B cell (primary cell): ENCODE measurements around the gene TSPAN18. TPM values are rescaled to one million over a fixed set of nuclear protein-coding genes. Genes with fewer than 3 reads are reported as not detected.

Source experiments
- ATAC-seq: fragments of 200-7000 bp; cut with Tn5 transposase; one replicate; pipeline ENCODE4 v1.10.0; 2021; ENCODE audit warnings: low read depth, mild to moderate bottlenecking, moderate number of reproducible peaks, moderate library complexity
- CTCF ChIA-PET: fragments of 350-600 bp; sonication (Branson Sonifier 250); formaldehyde crosslinking; loops from one replicate; lab custom pipeline; 2021; ENCODE audit warnings: antibody characterized with exemption, inconsistent platforms; lab: Charles Lee
- POLR2A ChIA-PET: fragments of 350-600 bp; sonication (Branson Sonifier 250); formaldehyde crosslinking; loops from one replicate; lab custom pipeline; 2021; ENCODE audit warnings: antibody characterized with exemption; lab: Charles Lee
- DNase-seq: peaks from one replicate; pipeline ENCODE4 v3.0.0; 2013
- H2AFZ ChIP-seq: 2 replicates; pipeline ENCODE4 v1.6.1; 2012; ENCODE audit warnings: mild to moderate bottlenecking, low read depth, low read length; ENCODE audit not compliant: insufficient read depth, poor library complexity, severe bottlenecking
- H3K27ac ChIP-seq, 2 donors: 1 replicate in 1 of 2; 2 replicates in 1 of 2; pipeline ENCODE4 v1.5.1; 2012 to 2013; ENCODE audit warnings: low read length in 2 of 2, mild to moderate bottlenecking in 2 of 2, moderate library complexity in 1 of 2
- H3K27me3 ChIP-seq, 4 experiments: fragments of 200-600 bp in 1 of 4; sonication (generic) in 1 of 4; replicated peaks in 1 of 4; 1 replicate in 2 of 4; 2 replicates in 2 of 4; pipeline versions ENCODE4 v1.6.1 to v1.7.0; 2013 to 2016; ENCODE audit warnings: low read length in 3 of 4, mild to moderate bottlenecking in 2 of 4, mixed read lengths in 1 of 4, moderate library complexity in 1 of 4; ENCODE audit not compliant: insufficient read depth in 4 of 4, control insufficient read depth in 3 of 4; ENCODE audit errors: control extremely low read depth in 1 of 4
- H3K36me3 ChIP-seq, 2 experiments: replicated peaks in 1 of 2; 1 replicate in 1 of 2; 2 replicates in 1 of 2; pipeline versions ENCODE4 v1.6.1 to v1.7.1; 2013; ENCODE audit warnings: low read length in 1 of 2; ENCODE audit not compliant: insufficient read depth in 2 of 2, control insufficient read depth in 1 of 2; ENCODE audit errors: control extremely low read depth in 1 of 2, extremely low read depth in 1 of 2
- H3K4me1 ChIP-seq, 2 donors: fragments of 200-600 bp in 1 of 2; sonication (generic) in 1 of 2; 1 replicate in 1 of 2; 2 replicates in 1 of 2; pipeline versions ENCODE4 v1.5.1 to v1.6.1; 2013 to 2017; ENCODE audit warnings: low read length in 2 of 2; ENCODE audit not compliant: control insufficient read depth in 2 of 2, insufficient read depth in 2 of 2
- H3K4me2 ChIP-seq: replicated peaks from 2 replicates; pipeline ENCODE3; 2012; ENCODE audit warnings: mild to moderate bottlenecking, low read depth, low read length; ENCODE audit not compliant: poor library complexity, severe bottlenecking
- H3K4me3 ChIP-seq, 5 experiments: fragments of 200-600 bp in 1 of 5; sonication (generic) in 1 of 5; 1 replicate in 3 of 5; 2 replicates in 2 of 5; pipeline versions ENCODE4 v1.5.1 to v1.7.0; 2011 to 2016; ENCODE audit warnings: low read length in 4 of 5, mild to moderate bottlenecking in 4 of 5, low read depth in 2 of 5, control low read depth in 1 of 5, moderate library complexity in 1 of 5; ENCODE audit not compliant: insufficient read depth in 1 of 5; ENCODE audit errors: control extremely low read depth in 1 of 5, extremely low read depth in 1 of 5
- H3K79me2 ChIP-seq: fragments of 200-600 bp; sonication (generic); one replicate; pipeline ENCODE4 v1.6.0; 2016; ENCODE audit warnings: low read length; ENCODE audit not compliant: control insufficient read depth, insufficient read depth
- H3K9ac ChIP-seq: fragments of 200-600 bp; sonication (generic); 2 replicates; pipeline ENCODE4 v1.6.1; 2017; ENCODE audit warnings: mild to moderate bottlenecking, low read length, moderate library complexity
- H3K9me3 ChIP-seq, 3 donors: one replicate each; pipeline versions ENCODE4 v1.6.1 to v1.7.1; 2013; ENCODE audit warnings: low read length in 2 of 3; ENCODE audit not compliant: control insufficient read depth in 2 of 3, insufficient read depth in 1 of 3; ENCODE audit errors: control extremely low read depth in 1 of 3
- H4K20me1 ChIP-seq: 2 replicates; pipeline ENCODE4 v1.6.0; 2012; ENCODE audit warnings: mild to moderate bottlenecking, low read length; ENCODE audit not compliant: insufficient read depth, control insufficient read depth, poor library complexity, severe bottlenecking
- H3K27ac Mint-ChIP-seq: one replicate; pipeline ENCODE4 v1.8.0; 2021; ENCODE audit warnings: mixed read lengths
- H3K27me3 Mint-ChIP-seq: one replicate; pipeline ENCODE4 v1.8.0; 2021; ENCODE audit warnings: mixed read lengths
- H3K4me1 Mint-ChIP-seq: one replicate; pipeline ENCODE4 v1.8.0; 2021; ENCODE audit warnings: mixed read lengths
- H3K4me3 Mint-ChIP-seq: one replicate; pipeline ENCODE4 v1.8.0; 2021; ENCODE audit warnings: mixed read lengths
- H3K9me3 Mint-ChIP-seq: one replicate; pipeline ENCODE4 v1.8.0; 2022; ENCODE audit warnings: mixed read lengths; ENCODE audit not compliant: insufficient read depth
- CTCF ChIP-seq: fragments of 200-600 bp; IDR thresholded peaks from one replicate; pipeline ENCODE4 v1.8.0; 2022; ENCODE audit warnings: antibody characterized with exemption, mild to moderate bottlenecking
- EZH2 ChIP-seq: IDR thresholded peaks from 2 replicates; pipeline ENCODE4 v1.6.1; 2012; ENCODE audit warnings: borderline replicate concordance, low read depth, mild to moderate bottlenecking, moderate library complexity, low read length; ENCODE audit not compliant: insufficient read depth, poor library complexity, severe bottlenecking
- WGBS: methylation state at CpG from one replicate; pipeline ENCODE4 v1.1.5; 2013; ENCODE audit warnings: missing lambda C conversion rate; ENCODE audit not compliant: insufficient coverage; 5-methylcytosine and 5-hydroxymethylcytosine counted together
- intact Hi-C: fragments of 100-400 bp; cut with micrococcal nuclease; formaldehyde crosslinking; loops from one replicate; pipeline ENCODE4 v1.10.0; 2022
- polyA plus RNA-seq: library from polyadenylated mRNA; depleted of rRNA; stranded (reverse); fragments of >200 nt; gene quantifications from 2 replicates; pipeline ENCODE4 v1.2.3, GENCODE V29; 2012
- total RNA-seq, 2 donors: library from RNA; stranded (reverse); fragments of 120-200 nt in 1 of 2; gene quantifications; 1 replicate in 1 of 2; 2 replicates in 1 of 2; pipeline versions ENCODE4 v1.2.3 to v1.2.4, GENCODE V29; 2013 to 2022

The TSPAN18 gene
- total and polyA plus RNA-seq, 2 donors (not counting 1 experiment from before 2014, with no cell fraction given), result 0.75 to 2.0 TPM

GRCh38 chr11:44950625-44951476, 224.1 kb downstream of the TSPAN18 start, which contains the start of gene TP53I11:
Gene TP53I11 (minus strand): TSS chr11:44950883. CDS start chr11:44938335, 12,548 bp downstream.
- H3K4me2 ChIP-seq, result peak within 1 kb of the TSS; percentile 100
- peak within 1 kb of the TSS; percentile 93 for H3K9ac ChIP-seq
- H3K79me2 ChIP-seq, result peaks cover 25% of the 10 kb centered on the region
- ATAC-seq, result peak; percentile 76
- peak within 1 kb of the TSS; percentile 51 to 97 (median 83) for H3K4me3 ChIP-seq
- WGBS, result 11% methylated on average over 82 of the region's 83 CpGs
- peak within 1 kb of the TSS; percentile 78 for H3K27ac Mint-ChIP-seq
- peak within 1 kb of the TSS; percentile 89 for H2AFZ ChIP-seq
- intact Hi-C loops, result loop anchor here (1.0 to 2.0 kb wide), 2 partner anchors 78 to 196 kb away; partner anchors contain the start of gene PRDM11
- ChIA-PET POLR2A (interaction anchor here (1.0 to 1.7 kb wide), 4 partner anchors 78 to 335 kb away, joined by 3 to 10 read pairs (median 5); no protein-coding TSS in a partner anchor), CTCF (interaction anchor here (0.6 to 1.7 kb wide), 11 partner anchors 10 to 153 kb away, joined by 3 to 24 read pairs (median 4); no protein-coding TSS in a partner anchor)
- peak within 1 kb of the TSS; percentile 64 to 85 for H3K27ac ChIP-seq
- H3K9me3 ChIP-seq, result no peaks in the 10 kb centered on the region
- H3K4me1 Mint-ChIP-seq, result peaks cover 61% of the 10 kb centered on the region
- H4K20me1 ChIP-seq, result peaks cover 12% of the 10 kb centered on the region
- TF ChIP-seq EZH2, result no peak
- peak; percentile 80 for TF ChIP-seq CTCF
- no peaks in the 10 kb centered on the region for H3K9me3 Mint-ChIP-seq
- DNase-seq, result peak; percentile 84
- H3K27me3 Mint-ChIP-seq, result no peaks in the 10 kb centered on the region
- peaks cover 0 to 3% of the 10 kb centered on the region in 2 experiments for H3K36me3 ChIP-seq
- H3K4me3 Mint-ChIP-seq, result peak within 1 kb of the TSS; percentile 89
- peaks cover 13 to 31% of the 10 kb centered on the region in 2 donors for H3K4me1 ChIP-seq
- H3K27me3 ChIP-seq, result no peaks in the 10 kb centered on the region
